Neural progenitor cell (in vitro differentiated cells): ENCODE data around the gene SURF1. TPM values are rescaled to one million over a fixed set of nuclear protein-coding genes. Genes with fewer than 3 reads are reported as not detected.

Experiments
- DNase-seq: peaks from one replicate; pipeline ENCODE4 v3.0.0-alpha.2; 2016; ENCODE audit warnings: low spot score
- H2AFZ ChIP-seq: fragments of 200-600 bp; sonication (generic); replicated peaks from 2 replicates; pipeline ENCODE4 v1.6.1; 2016; ENCODE audit warnings: antibody characterized with exemption
- H3F3A ChIP-seq: fragments of 200-600 bp; sonication (generic); 2 replicates; pipeline ENCODE4 v1.6.1; 2016; ENCODE audit warnings: antibody characterized with exemption, low read depth
- H3K27ac ChIP-seq: fragments of 200-600 bp; sonication (generic); 2 replicates; pipeline ENCODE4 v1.5.1; 2016; ENCODE audit warnings: mild to moderate bottlenecking
- H3K27me3 ChIP-seq: fragments of 200-600 bp; sonication (generic); 2 replicates; pipeline ENCODE4 v1.6.1; 2016; ENCODE audit warnings: mild to moderate bottlenecking, moderate library complexity
- H3K36me3 ChIP-seq: fragments of 200-600 bp; sonication (generic); 2 replicates; pipeline ENCODE4 v1.5.1; 2016
- H3K4me1 ChIP-seq: fragments of 200-600 bp; sonication (generic); 2 replicates; pipeline ENCODE4 v1.6.1; 2016; ENCODE audit warnings: mixed run types
- H3K4me2 ChIP-seq: fragments of 200-600 bp; sonication (generic); 2 replicates; pipeline ENCODE4 v1.6.1; 2016
- H3K4me3 ChIP-seq: fragments of 200-600 bp; sonication (generic); 2 replicates; pipeline ENCODE4 v1.5.1; 2016
- H3K79me2 ChIP-seq: fragments of 200-600 bp; sonication (generic); 2 replicates; pipeline ENCODE4 v1.6.1; 2016; ENCODE audit warnings: low read depth
- H3K9ac ChIP-seq: fragments of 200-600 bp; sonication (generic); 2 replicates; pipeline ENCODE4 v1.6.1; 2016
- H3K9me3 ChIP-seq: fragments of 200-600 bp; sonication (generic); 2 replicates; pipeline ENCODE4 v1.5.1; 2016; ENCODE audit warnings: low read depth
- H4K20me1 ChIP-seq: fragments of 200-600 bp; sonication (generic); 2 replicates; pipeline ENCODE4 v1.6.1; 2016; ENCODE audit warnings: low read depth
- H3K27ac Mint-ChIP-seq: 3 replicates; pipeline ENCODE4 v1.8.0; 2021; ENCODE audit warnings: mixed read lengths
- H3K27me3 Mint-ChIP-seq: 2 replicates; pipeline ENCODE4 v1.8.0; 2022; ENCODE audit warnings: low read depth, mild to moderate bottlenecking, inconsistent platforms, moderate library complexity, mixed read lengths; ENCODE audit not compliant: insufficient read depth
- H3K36me3 Mint-ChIP-seq: 3 replicates; pipeline ENCODE4 v1.8.0; 2021; ENCODE audit warnings: mixed read lengths
- H3K4me1 Mint-ChIP-seq: 3 replicates; pipeline ENCODE4 v1.8.0; 2021; ENCODE audit warnings: mixed read lengths
- H3K4me3 Mint-ChIP-seq: 3 replicates; pipeline ENCODE4 v1.8.0; 2021; ENCODE audit warnings: mild to moderate bottlenecking, moderate library complexity, mixed read lengths
- H3K9me3 Mint-ChIP-seq: 3 replicates; pipeline ENCODE4 v1.8.0; 2020; ENCODE audit warnings: mixed read lengths
- EZH2 ChIP-seq: fragments of 200-600 bp; sonication (generic); IDR thresholded peaks from 2 replicates; pipeline ENCODE4 v1.6.1; 2017; ENCODE audit warnings: antibody characterized with exemption, mild to moderate bottlenecking, moderate library complexity
- EZH2phosphoT487 ChIP-seq: fragments of 200-600 bp; sonication (generic); IDR thresholded peaks from 2 replicates; pipeline ENCODE4 v1.6.1; 2017; ENCODE audit warnings: antibody characterized with exemption
- total RNA-seq: library from RNA; depleted of rRNA; stranded (reverse); fragments of >200 nt; gene quantifications from 2 replicates; pipeline ENCODE4 v1.2.3, GENCODE V29; 2015; ENCODE audit warnings: low replicate concordance
- TF ChIP-seq, protein P1 (sequence below): fragments of 200-600 bp; sonication (generic); IDR thresholded peaks from 2 replicates; pipeline ENCODE4 v1.5.1; 2017; ENCODE audit warnings: antibody characterized with exemption, mild to moderate bottlenecking

SURF1 gene
- total RNA-seq, 1 donor from 2014 or later, result 31.0 TPM

DNA sequence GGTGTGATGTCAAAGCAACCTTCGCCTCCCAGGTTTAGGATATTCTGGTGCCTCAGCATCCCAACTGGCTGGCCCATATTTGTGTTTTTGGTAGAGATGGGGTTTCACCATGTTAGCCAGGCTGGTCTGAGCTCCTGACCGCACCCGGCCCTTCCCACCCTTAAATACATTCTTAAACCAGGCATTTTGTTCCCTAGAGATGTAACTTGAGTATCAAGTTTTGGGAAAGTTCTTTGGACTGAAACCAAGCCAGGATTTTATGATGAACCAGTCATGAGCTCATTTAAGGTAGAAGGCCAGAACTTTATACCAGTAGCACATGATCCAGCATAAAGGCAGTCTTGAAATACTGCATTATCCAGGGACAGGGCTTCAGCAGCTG, 4.8 kb downstream of the SURF1 start:
- peaks cover 36% of the 10 kb centered on the region for H3K36me3 Mint-ChIP-seq
- no peaks in the 10 kb centered on the region for H3K9me3 ChIP-seq
- peaks cover 58% of the 10 kb centered on the region for H4K20me1 ChIP-seq
- peaks cover 19% of the 10 kb centered on the region for H3K4me1 ChIP-seq
- TF ChIP-seq EZH2phosphoT487 (no peak), EZH2 (no peak)
- TF ChIP-seq, protein P1, sequence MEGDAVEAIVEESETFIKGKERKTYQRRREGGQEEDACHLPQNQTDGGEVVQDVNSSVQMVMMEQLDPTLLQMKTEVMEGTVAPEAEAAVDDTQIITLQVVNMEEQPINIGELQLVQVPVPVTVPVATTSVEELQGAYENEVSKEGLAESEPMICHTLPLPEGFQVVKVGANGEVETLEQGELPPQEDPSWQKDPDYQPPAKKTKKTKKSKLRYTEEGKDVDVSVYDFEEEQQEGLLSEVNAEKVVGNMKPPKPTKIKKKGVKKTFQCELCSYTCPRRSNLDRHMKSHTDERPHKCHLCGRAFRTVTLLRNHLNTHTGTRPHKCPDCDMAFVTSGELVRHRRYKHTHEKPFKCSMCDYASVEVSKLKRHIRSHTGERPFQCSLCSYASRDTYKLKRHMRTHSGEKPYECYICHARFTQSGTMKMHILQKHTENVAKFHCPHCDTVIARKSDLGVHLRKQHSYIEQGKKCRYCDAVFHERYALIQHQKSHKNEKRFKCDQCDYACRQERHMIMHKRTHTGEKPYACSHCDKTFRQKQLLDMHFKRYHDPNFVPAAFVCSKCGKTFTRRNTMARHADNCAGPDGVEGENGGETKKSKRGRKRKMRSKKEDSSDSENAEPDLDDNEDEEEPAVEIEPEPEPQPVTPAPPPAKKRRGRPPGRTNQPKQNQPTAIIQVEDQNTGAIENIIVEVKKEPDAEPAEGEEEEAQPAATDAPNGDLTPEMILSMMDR, result no peak
- no peaks in the 10 kb centered on the region for H3K9me3 Mint-ChIP-seq
- H3K27ac Mint-ChIP-seq, result no peak overlapping the region
- no peak for DNase-seq
- H3K4me3 Mint-ChIP-seq, result no peak overlapping the region
- H3K4me1 Mint-ChIP-seq, result peaks cover 26% of the 10 kb centered on the region
- peaks cover 67% of the 10 kb centered on the region for H3F3A ChIP-seq
- no peak overlapping the region for H3K9ac ChIP-seq
- H3K4me3 ChIP-seq, result no peak overlapping the region
- no peak overlapping the region for H2AFZ ChIP-seq
- no peak overlapping the region for H3K4me2 ChIP-seq
- no peaks in the 10 kb centered on the region for H3K27me3 ChIP-seq
- peaks cover 16% of the 10 kb centered on the region for H3K27me3 Mint-ChIP-seq
- H3K79me2 ChIP-seq, result peaks cover 53% of the 10 kb centered on the region
- H3K36me3 ChIP-seq, result peaks cover 23% of the 10 kb centered on the region
- peak overlapping the region; percentile 10 for H3K27ac ChIP-seq

DNA sequence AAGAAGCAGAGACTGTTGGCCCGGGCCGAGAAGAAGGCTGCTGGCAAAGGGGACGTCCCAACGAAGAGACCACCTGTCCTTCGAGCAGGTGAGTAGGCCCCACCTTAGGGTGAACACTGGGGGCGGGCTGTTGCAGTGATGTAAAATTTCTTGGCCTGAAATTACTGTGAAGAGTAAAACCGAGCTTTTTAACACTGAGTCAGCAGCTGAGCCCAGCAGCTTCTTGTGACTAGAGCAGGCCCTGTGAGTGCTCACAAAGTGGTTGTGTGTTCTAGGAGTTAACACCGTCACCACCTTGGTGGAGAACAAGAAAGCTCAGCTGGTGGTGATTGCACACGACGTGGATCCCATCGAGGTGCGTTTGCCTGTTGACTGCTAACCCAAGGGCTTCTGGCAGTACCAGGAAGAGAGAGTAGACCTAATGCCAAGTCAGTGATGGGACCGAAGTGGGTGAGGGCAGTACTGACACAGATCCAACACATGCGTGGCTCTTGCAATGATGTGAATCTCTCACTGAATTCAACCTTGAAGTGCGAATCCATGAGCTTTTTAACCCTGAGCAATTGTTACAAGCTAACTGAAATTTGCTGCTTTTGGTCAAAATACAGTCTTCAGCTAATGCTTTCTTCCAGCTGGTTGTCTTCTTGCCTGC, 6.2 kb downstream of the SURF1 start:
- no peak overlapping the region for H3K27ac Mint-ChIP-seq
- peaks cover 16% of the 10 kb centered on the region for H3K27me3 Mint-ChIP-seq
- Histone ChIP-seq H2AFZ (no peak overlapping the region), H3K4me3 (peak overlapping the region; percentile 77), H3F3A (peaks cover 67% of the 10 kb centered on the region), H3K27ac (peak overlapping the region; percentile 10), H3K4me2 (peak overlapping the region; percentile 100), H3K9ac (peak overlapping the region; percentile 99), H3K79me2 (peaks cover 57% of the 10 kb centered on the region), H3K9me3 (no peaks in the 10 kb centered on the region), H3K27me3 (no peaks in the 10 kb centered on the region), H3K36me3 (peaks cover 23% of the 10 kb centered on the region), H3K4me1 (peaks cover 15% of the 10 kb centered on the region), H4K20me1 (peaks cover 65% of the 10 kb centered on the region)
- peak overlapping the region; percentile 98 for H3K4me3 Mint-ChIP-seq
- TF ChIP-seq EZH2 (no peak), EZH2phosphoT487 (no peak)
- TF ChIP-seq, protein P1, result no peak
- H3K9me3 Mint-ChIP-seq, result no peaks in the 10 kb centered on the region
- no peak for DNase-seq
- peaks cover 36% of the 10 kb centered on the region for H3K36me3 Mint-ChIP-seq
- H3K4me1 Mint-ChIP-seq, result peaks cover 29% of the 10 kb centered on the region

DNA sequence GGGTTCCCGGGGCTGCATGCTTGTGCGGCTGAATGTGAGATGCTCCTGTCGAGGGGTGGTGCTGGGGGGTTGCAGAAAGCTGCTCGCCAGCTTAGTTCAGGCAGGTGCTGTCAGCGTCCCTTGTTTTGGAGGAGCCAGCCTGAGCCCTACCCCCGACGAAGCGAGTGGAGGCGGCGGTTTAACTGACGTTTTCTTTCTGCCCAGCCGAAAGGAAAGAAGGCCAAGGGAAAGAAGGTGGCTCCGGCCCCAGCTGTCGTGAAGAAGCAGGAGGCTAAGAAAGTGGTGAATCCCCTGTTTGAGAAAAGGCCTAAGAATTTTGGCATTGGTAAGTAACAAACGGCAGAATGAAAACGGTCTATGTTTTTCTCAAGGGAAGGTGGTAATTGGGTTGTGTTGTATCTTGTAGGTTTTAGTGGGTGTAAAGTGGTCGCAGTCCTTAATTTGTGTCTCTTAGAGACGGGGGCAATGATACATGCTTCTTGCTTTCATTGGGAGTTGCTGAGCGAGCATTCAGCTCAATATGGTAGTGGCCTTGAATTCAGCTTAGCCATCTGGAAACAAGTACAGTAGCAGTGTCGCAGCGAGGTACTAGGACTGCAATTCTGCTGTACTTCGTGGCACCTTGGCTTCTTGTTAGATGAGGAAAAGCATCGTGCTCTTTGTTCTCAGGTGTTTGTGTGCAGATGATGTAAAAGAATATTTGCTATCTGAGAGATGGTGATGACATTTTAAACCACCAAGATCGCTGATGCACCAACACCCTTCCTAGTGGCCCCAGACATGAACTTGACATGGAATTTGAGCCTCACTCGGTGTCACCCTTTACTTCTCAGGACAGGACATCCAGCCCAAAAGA, 7.3 kb downstream of the SURF1 start:
- Histone ChIP-seq H3K27ac (peak overlapping the region; percentile 97), H3F3A (peaks cover 59% of the 10 kb centered on the region), H4K20me1 (peaks cover 64% of the 10 kb centered on the region), H3K79me2 (peaks cover 54% of the 10 kb centered on the region), H3K4me1 (peaks cover 15% of the 10 kb centered on the region), H3K27me3 (no peaks in the 10 kb centered on the region), H3K4me3 (peak overlapping the region; percentile 77), H3K9me3 (no peaks in the 10 kb centered on the region), H3K9ac (peak overlapping the region; percentile 99), H2AFZ (no peak overlapping the region), H3K4me2 (peak overlapping the region; percentile 100), H3K36me3 (peaks cover 23% of the 10 kb centered on the region)
- no peak for TF ChIP-seq EZH2phosphoT487
- TF ChIP-seq, protein P1, result no peak
- TF ChIP-seq EZH2, result no peak
- peaks cover 18% of the 10 kb centered on the region for H3K27me3 Mint-ChIP-seq
- peak overlapping the region; percentile 99 for H3K27ac Mint-ChIP-seq
- H3K4me1 Mint-ChIP-seq, result peaks cover 25% of the 10 kb centered on the region
- H3K9me3 Mint-ChIP-seq, result no peaks in the 10 kb centered on the region
- peak overlapping the region; percentile 98 for H3K4me3 Mint-ChIP-seq
- DNase-seq, result no peak
- peaks cover 36% of the 10 kb centered on the region for H3K36me3 Mint-ChIP-seq
